NOMO-1 treated with dmso at 0.1 percent for 144 hours (cell line): ENCODE data around the gene FHIT.
A peak's percentile ranks its signal among the peaks of the same experiment; 100 is the strongest.

Source experiments
- DNase-seq: peaks from one replicate; lab custom pipeline; 2025; ENCODE audit not compliant: unreplicated experiment; lab: John Stamatoyannopoulos, UW

The FHIT gene

GRCh38 chr3:59873576-59874230, 1377.5 kb downstream of the FHIT start:
- DNase-seq = no peak

- DNase-seq = no peak
Observed at GRCh38 chr3:59872128-59872527, 1379.1 kb downstream of the FHIT start.

DNA sequence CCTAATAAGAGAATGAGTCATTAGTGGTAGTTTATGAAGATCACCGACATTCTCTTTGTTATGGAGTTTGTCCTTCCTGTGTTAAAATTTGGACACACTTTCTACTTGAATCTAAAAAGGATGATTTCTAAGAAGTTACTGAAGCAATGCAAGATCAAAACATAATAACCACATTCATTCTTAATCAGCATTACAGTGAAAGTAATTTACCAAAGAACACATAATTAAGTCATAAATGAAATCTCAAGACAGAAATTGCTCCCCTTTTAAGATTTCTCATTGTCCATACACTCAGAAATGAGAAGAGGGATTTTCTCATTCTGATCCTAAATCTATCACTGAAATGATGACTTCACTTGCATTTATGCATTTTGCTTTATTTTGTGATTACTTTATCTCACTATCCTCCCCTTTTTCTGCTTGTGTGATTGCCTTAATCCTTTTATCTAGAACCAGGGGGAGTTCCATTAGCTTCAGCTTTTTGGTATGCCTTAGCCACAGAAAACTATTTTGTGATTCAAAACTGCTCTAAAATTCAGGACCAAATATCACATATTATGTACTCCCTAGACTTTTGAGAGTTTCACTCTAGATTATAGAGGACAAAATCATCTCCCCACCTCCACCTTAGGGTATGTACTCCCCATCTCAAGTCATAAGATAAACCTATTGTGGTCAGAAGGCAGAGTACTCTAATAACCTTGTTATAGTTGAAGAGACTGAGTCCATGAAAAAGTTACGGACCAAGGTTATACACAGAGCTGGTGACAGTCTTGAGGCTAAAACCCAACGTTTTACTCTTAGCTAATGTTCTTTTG, 1383.9 kb downstream of the FHIT start:
- DNase-seq = no peak

GRCh38 chr3:59866076-59866475, 1385.2 kb downstream of the FHIT start:
- no peak for DNase-seq

GRCh38 chr3:59865351-59865750, 1385.9 kb downstream of the FHIT start:
- DNase-seq = no peak

DNA sequence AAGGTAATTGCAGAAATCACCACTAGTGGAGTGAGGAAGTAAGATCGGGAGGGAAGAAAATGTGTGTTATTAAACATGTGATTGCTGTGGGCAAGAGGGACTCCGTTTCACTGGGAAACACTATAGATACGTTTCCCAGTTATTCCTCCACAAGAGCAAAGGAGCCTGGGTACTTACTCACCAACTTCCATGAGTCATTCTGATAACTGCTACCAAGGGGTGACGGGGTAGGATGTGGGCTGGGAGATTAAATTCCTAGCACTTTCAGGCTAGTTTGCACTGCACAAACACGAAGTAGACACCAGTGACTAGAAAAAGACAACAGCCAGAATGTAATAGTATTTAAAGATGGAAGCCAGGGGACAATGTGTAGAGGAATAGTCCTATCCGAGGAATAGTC, 1388.6 kb downstream of the FHIT start:
- DNase-seq = no peak

DNA sequence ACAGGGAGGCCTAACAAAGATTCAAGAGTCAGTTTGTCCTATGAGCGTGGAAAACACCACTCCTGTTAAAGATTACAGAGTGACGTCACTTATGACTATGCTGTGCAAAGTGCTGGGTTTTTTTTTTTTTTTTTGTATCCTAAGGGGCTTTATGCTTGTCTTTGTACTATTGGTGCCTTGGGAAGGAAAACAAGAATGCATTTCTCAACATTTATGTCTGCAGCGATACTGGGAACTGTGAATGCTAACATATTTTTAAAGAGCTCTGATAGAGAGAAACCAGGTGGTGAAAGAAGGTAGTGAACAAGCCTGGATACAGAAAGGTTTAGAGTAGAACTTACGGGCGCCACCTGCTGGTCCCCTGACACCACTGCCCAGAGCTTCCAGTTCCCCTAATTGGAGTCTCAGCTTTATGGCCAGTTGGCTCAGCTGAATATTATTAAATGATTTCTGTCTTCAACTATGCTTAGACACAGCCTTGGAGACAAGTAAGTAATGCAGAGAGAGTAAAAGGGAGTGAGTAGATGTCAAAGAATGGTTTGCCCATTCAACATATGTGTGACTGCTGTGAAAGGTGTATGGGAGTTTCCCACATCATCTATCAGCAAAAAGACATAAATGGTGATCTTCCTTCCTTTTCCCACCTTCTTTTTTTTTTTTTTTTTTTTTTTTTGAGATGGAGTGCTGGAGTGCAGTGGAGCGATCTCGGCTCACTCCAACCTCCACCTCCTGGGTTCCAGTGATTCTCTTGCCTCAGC, 1393.5 kb downstream of the FHIT start:
- peak; percentile 68 for DNase-seq

GRCh38 chr3:59856934-59857460, 1394.3 kb downstream of the FHIT start:
- no peak for DNase-seq

GRCh38 chr3:59854061-59854709, 1397.1 kb downstream of the FHIT start:
- DNase-seq = no peak

- DNase-seq = no peak
Observed at GRCh38 chr3:59850417-59850816, 1400.8 kb downstream of the FHIT start.

GRCh38 chr3:59845386-59845785, 1405.9 kb downstream of the FHIT start:
- no peak for DNase-seq

DNA sequence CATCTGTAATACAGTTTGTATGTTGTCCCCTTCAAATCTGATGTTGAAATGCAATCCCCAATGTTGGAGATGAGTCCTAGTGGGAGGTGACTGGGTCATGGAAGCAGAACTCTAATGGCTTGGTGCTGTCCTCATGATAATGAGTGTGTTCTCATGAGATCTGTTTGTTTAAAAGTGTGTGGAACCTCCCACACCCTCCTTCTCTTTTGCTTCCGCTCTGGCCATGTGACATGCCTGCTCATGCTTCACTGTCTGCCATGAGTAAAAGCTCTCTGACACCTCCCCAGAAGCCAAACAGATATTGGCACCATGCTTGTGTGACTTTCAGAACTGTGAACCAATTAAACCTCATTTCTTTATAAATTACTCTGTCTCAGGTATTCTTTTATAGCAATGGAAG, 1407.4 kb downstream of the FHIT start:
- DNase-seq = no peak

DNA sequence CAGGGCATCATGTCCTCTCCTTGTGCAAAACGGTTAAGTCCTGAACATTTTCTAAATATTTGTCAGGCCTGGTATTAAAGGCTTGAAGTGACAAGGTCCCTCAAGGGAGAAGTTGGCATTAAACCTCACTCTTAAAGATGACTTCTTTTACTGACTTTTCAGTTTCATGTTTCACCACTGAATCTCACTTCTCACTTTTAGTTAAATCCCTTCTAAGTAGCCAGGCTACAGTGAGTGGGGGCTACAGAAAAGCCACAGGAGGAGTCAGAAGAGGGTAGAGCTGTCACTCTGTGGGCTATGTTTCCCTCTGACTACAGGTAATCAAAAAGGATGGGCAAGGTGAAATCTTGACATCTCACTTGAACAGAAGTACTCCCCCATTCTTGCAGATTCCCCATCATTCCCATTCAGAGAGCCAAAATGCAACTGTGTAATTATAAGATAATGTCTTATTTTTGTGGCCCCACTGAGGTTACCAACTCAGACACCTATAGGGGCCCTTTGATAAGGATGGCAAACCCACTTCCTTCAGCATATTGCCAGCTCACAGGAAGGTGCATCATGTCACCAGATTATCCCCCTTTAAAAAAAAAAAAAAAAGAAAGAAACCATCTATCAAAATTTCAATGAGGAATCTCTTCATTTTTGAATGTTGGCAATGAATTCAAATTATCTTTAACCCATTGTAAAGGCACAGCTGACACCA, 1411.3 kb downstream of the FHIT start:
- peak; percentile 45 for DNase-seq

- no peak for DNase-seq
Observed at GRCh38 chr3:59839283-59839682, 1412.0 kb downstream of the FHIT start.

- no peak for DNase-seq
Observed at GRCh38 chr3:59836531-59836930, 1414.7 kb downstream of the FHIT start.

DNA sequence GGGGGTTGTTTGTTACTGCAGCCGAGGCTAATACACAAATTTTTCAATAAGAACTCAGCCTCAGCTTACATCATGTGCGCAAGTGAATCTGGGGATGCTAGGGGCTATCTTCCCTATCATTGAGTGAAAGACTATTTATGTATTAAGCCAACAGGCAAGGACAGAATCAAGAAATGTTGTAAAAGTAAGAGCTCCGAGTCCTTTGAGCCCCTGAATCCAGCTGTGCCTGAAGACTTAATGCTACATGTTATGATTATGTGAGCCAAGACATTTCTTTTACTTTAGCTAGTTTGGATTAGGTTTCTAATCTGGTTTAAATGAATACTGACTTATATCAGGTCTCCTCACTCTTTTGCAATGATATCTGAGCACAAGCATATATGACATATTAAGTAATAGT, 1418.5 kb downstream of the FHIT start:
- DNase-seq = no peak

GRCh38 chr3:59832241-59832640, 1419.0 kb downstream of the FHIT start:
- no peak for DNase-seq

DNA sequence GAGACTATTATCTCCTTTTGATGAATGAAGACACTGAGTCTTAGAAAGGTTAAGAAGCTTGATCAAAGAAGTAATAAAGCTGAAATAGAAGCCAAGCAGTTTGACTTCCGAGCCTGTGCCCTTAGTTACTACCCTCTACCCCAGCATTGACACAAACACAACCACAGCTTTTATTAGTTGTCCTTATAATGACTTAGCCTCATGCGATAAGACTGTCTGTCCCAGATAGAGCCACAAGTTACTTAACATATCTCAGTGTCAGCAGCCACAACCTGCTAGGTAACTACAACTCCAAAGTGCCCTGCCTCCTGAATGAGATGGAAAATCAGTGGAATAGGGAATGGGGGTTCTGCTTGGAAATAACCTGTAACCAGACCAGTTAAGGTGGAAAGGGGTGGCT, 1419.9 kb downstream of the FHIT start:
- DNase-seq = no peak

DNA sequence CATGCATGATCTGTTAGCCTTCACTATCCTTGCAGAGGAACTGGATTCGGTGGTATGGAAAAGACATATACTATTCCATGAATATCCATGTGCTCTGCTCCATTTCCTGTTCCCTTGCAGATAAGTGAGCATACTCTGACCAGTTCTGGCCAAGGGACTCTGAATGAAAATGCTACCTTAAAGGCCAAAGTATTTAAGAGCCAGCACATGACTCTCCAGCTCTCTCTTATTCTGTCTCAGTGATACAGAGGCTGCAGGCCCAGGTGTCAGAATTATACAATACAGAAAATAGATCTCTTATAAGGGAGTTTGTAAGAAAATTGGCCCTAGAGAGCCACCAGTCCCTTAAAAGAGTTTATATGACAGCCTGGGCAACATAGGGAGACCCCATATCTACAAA, 1421.7 kb downstream of the FHIT start:
- no peak for DNase-seq

DNA sequence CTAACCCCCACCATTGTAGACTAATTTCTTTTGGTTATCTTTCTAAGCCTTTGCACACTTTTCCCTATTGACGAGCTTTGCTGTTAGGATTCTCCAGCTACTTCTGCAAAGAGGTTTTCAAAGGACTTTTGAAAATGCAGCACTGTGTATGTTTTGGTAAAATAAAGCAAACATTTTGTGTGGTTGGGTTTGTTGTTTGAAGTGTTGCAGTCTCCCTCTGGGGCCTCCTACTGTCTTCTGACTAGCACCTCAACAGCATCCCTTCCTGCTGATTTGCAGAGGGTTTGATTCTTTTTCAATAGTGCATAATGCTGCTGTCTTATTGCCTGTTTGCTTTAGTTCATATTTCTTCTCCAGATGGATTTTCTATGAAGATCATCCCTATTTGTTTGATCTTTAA, 1426.4 kb downstream of the FHIT start:
- DNase-seq = no peak

GRCh38 chr3:59821274-59821673, 1430.0 kb downstream of the FHIT start:
- DNase-seq = no peak
